NCI-H2081 (cell line): ENCODE measurements around the gene ROBO2.
A peak's percentile ranks its signal among the peaks of the same experiment; 100 is the strongest.
"Not testable (repeated sequence)": the region's sequence is repeated elsewhere in the genome, so short reads cannot be mapped to it uniquely, and the experiment has no call there.

Source experiments
- DNase-seq, 2 experiments: peaks; one replicate each; lab custom pipeline; 2025; lab: John Stamatoyannopoulos, UW

The ROBO2 gene

DNA sequence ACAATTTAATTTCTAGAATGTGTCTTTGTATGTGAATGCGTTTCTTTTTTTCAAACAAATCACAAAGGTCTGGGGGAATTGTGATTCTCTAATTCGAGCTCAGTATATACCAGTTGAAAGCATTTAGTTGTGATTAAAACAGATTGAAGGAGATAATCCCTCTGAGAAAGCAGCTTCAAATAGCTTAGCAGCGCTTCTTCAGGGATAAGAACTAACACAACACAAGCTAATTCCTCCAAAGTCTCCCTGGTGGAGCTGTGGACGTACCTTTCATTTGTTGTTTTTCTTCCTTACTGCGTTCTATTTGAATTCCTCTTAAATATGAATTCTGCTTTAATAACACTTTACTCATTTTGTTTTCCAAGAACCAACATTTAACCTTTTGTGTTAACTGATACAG, 286.7 kb downstream of the ROBO2 start:
- DNase-seq = no peak

DNA sequence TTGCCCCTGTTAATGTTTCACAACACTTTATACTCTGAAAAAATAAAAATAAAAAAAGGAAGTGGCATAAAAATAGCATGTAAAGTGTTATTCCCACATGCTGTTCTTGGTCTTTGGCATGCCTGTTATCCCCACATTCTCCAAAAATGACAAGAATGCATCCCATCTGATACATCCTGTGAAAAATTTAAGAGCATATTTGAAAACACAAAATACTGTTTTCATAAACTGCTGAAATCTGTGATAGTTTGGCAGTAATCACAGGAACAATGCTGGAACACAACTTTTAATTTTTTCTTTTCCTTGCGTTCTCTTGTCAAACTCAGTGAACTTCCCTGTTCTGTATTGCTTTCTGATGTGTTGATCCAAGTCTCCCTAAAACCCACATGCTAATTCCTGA, 288.8 kb downstream of the ROBO2 start:
- DNase-seq = no peak

DNA sequence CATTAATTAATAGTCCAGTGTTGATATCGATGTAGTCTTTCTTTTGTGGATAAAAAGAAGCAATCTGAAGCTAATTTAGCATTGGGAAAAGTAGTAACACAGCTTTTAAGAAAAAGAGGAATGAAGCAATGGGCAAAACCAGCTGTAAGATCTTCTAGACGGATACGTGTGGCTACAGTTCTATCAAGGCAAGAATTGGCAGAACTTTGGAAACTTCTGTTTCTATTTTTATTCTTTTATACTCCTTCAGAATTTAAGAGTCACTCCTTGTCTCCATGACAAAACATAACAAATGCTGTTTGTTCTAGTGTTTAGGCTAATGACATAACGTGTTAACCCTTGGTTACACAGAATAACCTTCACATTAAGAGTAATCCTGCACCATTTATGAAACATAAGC, 289.2 kb downstream of the ROBO2 start:
- peak in 1 of 2 experiments; percentile 5 for DNase-seq

DNA sequence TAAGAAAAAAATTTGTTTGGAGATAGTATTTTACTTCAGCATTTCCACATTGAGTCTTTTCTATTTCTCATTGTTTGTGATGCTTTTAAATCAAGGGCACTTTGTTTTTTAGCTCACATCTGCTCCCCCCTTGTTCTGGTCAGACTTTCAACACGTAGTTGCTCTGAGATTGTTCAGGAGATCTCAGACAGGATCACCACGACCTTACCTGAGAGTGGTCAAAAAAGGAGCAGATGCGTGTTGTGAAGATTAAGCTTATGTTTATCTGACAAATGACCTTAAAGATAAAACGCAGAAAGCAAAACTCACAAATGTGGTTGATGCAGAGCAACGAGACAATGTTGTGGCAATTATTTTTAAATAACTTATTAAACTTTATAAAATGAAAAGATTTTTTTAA, 298.3 kb downstream of the ROBO2 start:
- no peak for DNase-seq

- DNase-seq = peak in 1 of 2 experiments; percentile 27
Measured at GRCh38 chr3:77342027-77342426, 302.1 kb downstream of the ROBO2 start.

GRCh38 chr3:77342688-77343087, 302.8 kb downstream of the ROBO2 start:
- DNase-seq = no peak

DNA sequence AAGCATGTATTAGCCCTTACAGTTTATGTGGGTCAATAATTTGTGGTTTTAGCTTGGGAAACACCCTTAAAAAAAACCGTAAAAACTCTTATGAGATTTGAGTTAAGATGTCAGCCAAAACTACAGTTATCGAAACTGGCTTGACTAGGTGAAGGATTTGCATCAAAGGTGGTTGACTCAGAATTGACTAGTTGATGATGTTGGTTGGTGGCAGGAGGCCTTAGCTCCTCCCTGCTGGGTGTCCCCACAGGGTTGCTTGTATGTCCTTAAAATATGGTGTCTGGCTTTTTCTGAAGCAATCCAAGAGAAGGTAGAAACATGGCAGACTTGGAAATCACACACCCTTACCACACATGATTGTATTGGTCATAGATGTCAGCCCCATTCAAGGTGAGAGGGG, 305.1 kb downstream of the ROBO2 start:
- no peak for DNase-seq

DNA sequence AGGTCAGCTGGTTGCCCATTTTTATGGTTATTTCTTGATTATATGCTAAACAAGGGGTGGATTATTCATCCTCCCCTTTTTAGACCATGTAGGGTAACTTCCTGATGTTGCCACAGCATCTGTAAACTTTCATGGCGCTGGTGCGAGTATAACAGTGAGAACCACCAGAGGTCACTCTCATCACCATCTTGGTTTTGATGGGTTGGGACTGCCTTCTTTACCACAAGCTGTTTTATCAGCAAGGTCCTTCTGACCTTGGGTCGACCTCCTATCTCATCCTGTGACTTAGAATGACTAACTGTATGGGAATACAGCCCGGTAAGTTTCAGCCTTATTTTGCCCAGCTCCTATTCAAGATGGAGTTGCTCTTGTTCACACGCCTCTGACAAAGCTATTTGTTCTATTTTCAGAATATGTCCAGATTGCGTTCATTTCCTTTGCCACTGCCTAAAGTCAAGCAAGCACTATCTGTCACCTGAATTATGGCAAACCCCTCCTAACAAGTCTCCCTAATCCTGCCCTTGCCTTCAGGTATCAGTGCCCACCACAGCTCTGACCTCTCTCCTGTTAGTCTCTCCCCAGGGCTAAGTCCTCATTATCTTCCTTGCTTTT, 308.5 kb downstream of the ROBO2 start:
- DNase-seq = no peak

DNA sequence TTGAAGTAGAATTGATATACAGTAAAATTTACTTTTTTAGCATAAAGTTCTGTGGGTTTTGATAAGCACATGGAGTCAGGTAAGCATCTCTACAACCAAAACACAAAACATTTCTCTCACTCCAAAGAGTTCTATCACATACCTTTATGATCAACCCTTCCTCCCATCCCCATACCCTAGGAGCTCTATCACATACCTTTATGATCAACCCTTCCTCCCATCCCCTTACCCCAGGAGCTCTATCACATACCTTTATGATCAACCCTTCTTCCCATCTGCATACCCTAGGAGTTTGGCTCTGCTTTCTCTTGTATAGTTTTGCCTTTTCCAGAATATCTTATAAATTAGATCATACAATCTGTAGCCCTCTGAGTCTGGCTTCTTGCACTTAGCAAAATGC, 315.1 kb downstream of the ROBO2 start:
- DNase-seq = no peak

DNA sequence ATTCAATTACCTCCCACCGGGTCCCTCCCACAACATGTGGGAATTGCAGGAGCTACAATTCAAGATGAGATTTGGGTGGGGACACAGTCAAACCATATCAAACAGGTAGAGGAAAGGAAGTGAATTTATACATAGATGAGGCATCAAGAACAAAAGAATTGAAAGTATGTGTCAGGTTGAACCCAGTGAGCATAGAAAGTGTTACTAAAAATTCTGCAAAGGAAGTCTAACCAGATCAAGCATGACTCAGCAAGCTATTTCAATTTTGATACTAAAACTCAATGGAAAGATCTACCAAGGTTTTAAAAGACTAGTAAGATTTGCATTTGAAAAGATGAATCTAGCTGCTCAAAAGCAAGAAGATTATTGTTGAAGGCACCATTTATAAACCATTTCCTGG, 323.0 kb downstream of the ROBO2 start:
- no peak for DNase-seq

DNA sequence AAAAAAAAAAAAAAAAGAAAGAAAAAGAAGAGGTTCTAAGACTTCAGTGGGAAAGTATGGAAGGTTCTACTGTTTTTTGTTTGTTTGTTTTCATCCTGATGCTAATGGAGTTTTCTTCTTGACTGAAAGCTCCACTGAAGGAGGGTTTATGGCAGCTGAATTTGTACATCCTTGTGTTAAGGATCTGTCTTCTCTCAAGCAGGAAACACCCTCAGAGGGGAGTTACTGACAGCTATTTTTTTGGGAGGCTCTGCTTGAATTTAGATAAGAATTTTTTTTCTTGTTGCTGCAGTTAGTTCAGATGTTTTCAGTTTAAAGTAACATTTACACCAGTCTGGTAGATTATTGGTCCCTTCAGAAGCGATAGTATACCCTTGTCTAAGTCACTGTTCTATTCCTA, 325.3 kb downstream of the ROBO2 start:
- DNase-seq = no peak

DNA sequence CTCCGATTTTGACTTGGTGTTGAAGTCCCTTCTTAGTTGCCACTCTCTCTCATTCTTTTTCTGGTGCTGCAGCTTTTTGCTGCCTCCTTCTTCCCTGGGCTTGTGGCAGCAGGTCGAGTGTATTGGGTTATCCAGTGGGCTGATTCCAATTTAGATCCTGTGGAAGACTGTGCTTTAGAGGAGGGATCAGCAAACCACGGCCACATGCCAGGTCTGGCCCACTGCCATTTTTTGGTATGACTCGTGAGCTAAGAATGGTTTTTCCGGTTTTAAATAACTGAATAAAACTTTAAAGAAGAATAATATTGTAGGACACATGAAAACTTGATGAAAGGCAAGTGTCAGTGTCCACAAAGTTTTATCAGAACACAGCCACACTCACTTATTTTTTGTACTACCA, 330.5 kb downstream of the ROBO2 start:
- DNase-seq = no peak

DNA sequence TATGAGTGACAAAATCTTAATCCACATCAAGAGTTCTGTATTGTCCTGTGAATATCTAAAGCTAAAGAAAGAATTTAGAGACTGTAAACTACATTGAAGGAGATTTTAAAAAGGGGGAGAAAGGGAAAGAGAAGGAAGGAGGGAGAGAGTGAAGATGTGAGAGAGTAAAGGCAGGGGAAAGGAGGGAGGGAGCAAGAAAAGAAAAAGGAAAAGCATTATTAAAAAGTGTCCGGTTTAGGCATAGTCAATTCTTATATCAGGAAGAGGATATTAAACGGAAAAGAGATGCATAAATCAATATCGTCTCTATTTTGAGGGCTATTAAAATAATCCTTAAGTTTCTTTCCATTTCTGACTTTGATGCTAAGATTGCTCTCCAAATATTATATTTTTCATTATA, 332.1 kb downstream of the ROBO2 start:
- no peak for DNase-seq

DNA sequence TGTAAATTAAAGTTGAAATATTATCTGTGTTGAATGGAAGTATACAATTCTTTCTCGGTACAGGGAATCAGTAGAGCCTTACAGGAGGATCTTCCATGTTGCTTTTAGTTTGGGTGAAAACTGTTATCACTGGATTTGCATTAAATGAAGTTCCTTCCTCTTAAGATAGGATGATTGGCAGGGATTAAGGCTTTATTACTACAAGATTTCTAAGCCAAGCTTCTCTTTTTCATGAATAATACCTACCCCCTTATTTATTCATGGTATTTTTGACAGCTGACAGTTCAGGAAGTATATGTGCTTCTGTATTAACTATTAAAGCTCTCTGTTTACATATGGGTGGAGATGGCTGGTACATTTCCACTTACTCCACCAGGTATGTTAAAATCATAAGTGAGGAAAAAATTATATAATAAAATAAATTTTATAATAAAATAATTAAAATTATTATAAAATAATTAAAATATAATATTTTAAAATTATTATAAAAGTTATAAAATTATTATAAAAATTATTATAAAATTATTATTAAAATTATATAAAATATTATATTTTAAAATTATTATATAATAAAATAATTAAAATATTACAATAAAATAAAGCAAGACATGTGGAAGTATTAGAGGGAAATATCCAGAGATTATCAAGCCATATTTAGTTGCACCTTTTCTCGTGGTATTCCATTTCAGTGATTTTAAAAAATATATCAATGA, 332.9 kb downstream of the ROBO2 start:
- no peak for DNase-seq

GRCh38 chr3:77373619-77374018, 333.7 kb downstream of the ROBO2 start:
- no peak for DNase-seq

GRCh38 chr3:77376511-77376910, 336.6 kb downstream of the ROBO2 start:
- DNase-seq = no peak

- no peak for DNase-seq
Measured at GRCh38 chr3:77377717-77378116, 337.8 kb downstream of the ROBO2 start.

DNA sequence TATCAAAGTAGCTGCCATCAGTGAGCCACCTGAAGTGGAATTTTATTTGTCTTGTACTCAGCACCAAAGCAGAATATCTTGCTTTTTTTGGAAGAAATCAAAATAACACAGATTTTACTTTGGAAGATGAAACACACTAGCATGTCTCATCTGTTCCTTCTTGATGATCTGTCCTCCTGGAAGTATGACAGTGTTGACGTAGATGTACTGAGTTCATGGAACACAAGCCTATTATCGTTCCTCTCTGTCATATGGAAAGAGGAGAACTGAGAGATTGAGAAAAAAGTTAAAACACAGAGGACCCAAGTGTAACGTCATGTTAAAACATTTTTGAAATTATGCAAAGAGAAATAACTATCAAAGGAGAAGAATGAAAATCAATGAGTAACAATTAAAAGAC, 340.2 kb downstream of the ROBO2 start:
- DNase-seq = no peak

DNA sequence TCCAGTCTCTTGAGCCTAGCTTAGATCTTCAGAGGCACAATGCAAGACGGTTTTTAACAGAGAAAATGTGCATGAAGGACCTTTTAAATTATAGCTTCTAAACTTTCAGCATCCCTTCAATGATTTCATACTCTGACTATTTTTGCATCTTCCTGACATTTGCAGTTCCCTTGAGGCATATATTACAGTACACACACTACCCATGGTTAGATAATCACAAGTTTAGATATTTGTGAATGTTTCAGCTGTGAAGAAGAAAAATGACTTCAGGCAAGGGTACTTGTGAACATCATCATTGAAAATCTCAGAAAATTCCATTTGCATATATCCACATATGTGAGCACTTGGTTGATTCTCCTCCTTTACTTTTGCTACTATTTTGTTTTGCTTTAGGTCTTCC, 341.5 kb downstream of the ROBO2 start:
- no peak for DNase-seq

GRCh38 chr3:77392181-77392580, 352.3 kb downstream of the ROBO2 start:
- DNase-seq = no peak

DNA sequence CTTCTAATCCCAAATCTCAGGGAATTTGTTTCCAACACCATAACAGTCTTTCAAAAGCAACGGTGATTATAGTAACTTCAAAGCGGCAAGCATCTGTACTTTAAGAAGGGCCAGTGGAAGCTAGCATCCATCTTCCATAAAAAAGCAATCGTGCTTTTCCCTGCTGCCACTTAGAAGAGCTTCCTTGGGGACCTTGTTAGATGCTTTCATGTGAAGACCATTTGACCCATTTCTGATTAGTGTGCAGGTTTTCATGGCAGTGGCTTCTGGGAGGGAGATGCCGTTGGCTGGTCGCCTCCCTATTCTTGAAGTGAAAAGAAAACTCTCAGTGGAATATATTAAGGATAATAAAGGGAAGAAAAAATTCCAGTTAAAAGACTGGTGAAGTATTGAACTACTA, 354.1 kb downstream of the ROBO2 start:
- no peak for DNase-seq

DNA sequence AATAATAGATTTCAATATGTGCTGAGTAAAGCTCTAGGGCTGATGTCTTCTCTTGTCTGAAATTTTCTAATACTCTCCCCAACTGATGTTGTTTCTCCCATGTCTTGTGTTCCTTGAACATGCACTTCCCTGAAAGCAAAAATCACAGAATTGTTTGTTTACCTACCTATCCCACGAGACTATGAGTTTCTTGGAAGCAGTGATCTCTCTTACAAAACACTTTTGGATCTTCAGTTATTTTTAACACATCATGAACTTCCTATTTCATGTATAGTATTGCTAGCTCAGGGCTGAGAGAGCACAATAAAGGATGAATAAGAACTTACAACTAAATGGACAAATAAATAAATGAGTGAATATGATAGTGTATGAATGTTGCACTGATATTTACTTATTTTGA, 365.0 kb downstream of the ROBO2 start:
- DNase-seq = no peak

GRCh38 chr3:77407441-77407840, 367.5 kb downstream of the ROBO2 start:
- DNase-seq = peak in 1 of 2 experiments; percentile 63

DNA sequence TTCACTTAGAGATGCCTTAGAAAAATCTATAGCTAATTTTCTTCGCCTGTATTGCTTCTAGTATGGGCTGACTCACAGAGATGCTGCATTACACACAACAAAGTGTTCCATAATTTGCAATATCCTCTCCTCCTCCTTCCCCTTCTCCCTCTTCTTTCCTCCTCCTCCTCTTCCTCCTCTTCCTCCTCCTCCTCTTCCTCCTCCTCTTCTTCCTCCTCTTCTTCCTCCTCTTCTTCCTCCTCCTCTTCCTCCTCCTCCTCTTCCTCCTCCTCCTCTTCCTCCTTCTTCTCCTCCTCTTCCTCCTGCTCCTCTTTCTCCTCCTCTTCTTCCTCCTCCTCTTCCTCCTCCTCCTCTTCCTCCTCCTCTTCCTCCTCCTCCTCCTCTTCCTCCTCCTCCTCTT, 370.4 kb downstream of the ROBO2 start:
- DNase-seq = not testable (repeated sequence)
